ENCODE measurements around the gene PRKCA. TPM values are rescaled to one million over a fixed set of nuclear protein-coding genes. Genes with fewer than 3 reads are reported as not detected.

Gene PRKCA
- total RNA-seq, 1 donor from 2014 or later = 6.7 TPM

DNA sequence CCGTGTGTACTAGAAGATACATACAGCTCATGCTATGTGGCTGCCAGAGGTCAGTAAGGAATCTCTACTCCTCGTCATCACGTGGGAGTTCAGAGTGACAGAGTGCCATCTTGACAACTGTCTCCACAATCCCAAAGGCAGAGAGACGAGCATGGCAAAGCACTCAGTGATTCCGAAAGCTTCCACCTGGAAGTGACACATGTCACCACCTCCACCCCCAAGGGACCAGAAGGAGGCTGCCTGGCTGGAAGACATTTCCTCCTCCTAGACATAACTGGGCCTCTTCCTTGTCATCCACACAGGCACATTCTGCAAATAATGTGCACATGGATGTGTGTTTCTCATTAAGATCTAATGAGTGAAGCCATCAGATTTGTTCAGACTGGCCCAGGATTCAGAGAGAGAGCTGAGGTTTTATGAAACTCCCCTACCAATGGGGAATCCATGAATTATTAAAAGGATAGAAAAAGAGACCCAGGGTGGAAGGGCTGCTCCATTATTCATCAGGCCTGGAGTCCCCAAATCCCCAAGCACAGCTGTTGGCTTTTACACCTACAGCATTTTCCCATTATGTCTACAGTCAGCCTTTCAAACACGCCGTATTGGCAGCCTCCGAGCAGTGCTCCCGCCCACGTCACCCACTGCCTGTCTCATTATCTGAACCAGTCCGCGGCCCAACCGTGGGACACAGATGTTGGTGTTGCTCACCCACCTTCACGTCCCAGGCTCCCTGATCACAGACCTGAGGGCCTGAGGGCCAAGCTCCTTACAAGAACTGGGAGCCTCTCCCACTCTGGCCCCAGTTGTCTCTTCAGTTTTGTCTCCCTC, 529.2 kb downstream of the PRKCA start:
- H3K4me3 ChIP-seq (ENCODE audit: low read depth, low read length) = no peak overlapping the region
- DNase-seq (ENCODE audit: low read depth) = no peak
- TF ChIP-seq, protein P1, sequence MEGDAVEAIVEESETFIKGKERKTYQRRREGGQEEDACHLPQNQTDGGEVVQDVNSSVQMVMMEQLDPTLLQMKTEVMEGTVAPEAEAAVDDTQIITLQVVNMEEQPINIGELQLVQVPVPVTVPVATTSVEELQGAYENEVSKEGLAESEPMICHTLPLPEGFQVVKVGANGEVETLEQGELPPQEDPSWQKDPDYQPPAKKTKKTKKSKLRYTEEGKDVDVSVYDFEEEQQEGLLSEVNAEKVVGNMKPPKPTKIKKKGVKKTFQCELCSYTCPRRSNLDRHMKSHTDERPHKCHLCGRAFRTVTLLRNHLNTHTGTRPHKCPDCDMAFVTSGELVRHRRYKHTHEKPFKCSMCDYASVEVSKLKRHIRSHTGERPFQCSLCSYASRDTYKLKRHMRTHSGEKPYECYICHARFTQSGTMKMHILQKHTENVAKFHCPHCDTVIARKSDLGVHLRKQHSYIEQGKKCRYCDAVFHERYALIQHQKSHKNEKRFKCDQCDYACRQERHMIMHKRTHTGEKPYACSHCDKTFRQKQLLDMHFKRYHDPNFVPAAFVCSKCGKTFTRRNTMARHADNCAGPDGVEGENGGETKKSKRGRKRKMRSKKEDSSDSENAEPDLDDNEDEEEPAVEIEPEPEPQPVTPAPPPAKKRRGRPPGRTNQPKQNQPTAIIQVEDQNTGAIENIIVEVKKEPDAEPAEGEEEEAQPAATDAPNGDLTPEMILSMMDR (conservative IDR thresholded peaks at IDR 0.05; ENCODE audit: low read depth, low read length) = no peak

DNA sequence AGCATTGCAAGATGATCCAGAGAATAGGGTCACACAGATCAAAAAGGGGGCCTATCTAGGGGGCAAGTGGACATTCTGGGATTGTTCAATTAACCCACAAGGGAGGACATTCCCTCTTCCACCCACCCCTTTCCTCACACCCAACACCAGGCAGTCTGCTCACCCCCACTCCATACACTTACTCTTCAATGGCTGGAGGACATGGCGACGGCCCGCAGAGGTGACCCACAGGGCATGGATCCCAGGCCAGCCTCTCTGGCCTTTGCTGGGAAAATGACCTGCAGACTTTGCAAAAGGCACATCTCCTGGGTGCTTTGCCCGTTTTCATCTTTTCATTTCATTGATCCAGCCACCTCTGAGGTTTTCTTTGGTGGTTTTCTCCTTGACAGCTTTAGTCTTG, 530.8 kb downstream of the PRKCA start:
- H3K4me3 ChIP-seq (ENCODE audit: low read depth, low read length) = no peak overlapping the region
- TF ChIP-seq, protein P1 (conservative IDR thresholded peaks at IDR 0.05; ENCODE audit: low read depth, low read length) = no peak
- DNase-seq (ENCODE audit: low read depth) = no peak

DNA sequence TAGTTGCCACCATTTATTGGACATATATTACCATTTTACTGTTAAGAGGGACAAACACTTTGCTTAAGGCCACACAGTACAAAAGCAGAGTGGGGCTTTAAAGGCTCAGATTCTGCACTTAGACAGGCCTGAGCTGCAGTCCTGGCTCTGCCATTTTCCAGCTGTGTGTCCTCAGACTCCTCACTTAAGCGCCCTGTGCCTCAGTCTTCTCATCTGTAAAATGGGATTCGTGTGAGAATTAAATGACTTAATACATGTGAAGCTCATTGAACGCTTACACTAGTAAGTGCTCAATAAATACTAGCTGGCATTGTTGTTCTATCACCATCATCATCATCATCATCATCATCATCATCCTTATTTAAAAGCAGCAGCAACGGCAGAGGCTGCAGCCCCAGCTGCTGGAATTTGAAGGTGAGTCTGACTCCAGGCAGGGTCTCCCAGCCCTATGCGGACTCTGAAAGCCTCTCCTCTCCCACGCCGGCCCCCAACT, 532.1 kb downstream of the PRKCA start:
- DNase-seq (ENCODE audit: low read depth) = no peak
- TF ChIP-seq, protein P1 (conservative IDR thresholded peaks at IDR 0.05; ENCODE audit: low read depth, low read length) = no peak
- no peak overlapping the region for H3K4me3 ChIP-seq (ENCODE audit: low read depth, low read length)

DNA sequence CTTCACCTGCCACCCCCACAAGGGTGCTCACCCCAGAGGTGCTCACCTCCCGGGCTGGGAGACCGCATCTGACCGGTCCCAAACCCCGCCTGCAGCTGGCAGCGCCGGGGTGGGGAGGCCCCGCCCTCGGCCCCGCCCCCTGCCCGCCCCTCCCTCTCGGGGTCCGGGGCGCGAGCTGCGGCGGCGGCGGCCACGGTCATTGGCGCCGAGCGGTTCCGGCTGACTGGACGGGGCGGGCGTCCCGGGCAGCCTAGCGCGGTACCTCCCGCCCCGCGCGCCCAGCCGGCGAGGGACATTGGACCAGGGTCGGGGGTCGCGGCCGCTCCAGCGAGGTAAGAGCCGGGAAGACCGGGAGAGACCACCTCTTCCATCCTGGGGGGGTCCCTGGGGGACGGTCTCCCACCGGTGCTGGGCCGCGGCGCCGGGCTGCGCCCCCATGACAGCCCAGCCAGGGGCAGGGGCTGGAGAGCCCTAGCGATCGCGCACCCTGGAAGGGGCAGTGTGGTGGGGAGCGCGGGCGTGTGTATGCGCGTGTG, 532.6 kb downstream of the PRKCA start, which contains the start of gene CACNG5:
Gene CACNG5, plus strand, starts transcription at position 199 of the 536 bp plus-strand sequence. CDS start 42,216 bp downstream, outside the sequence.
- DNase-seq (ENCODE audit: low read depth) = no peak
- TF ChIP-seq, protein P1 (conservative IDR thresholded peaks at IDR 0.05; ENCODE audit: low read depth, low read length) = no peak
- no peak within 1 kb of the TSS for H3K4me3 ChIP-seq (ENCODE audit: low read depth, low read length)

DNA sequence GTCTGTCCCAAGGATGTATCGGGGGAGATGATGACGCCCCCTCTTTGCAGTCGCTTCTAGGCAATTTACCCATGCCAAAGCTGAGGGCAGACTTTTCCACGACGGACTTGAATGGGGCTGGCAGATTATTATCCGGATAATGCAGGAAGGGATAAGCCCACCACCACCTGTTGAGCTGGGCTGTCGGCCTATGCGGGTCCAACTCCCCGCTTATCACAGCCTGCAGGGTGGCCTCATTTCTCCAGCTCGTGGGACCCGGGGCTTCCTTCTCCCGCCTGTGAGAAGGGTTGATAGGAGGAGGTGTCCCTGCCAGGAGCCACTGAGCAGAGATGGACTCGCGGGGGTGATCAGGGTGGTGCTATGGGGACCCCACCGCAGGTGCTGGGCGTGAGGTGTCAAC, 533.1 kb downstream of the PRKCA start:
- TF ChIP-seq, protein P1 (conservative IDR thresholded peaks at IDR 0.05; ENCODE audit: low read depth, low read length) = no peak
- DNase-seq (ENCODE audit: low read depth) = no peak
- H3K4me3 ChIP-seq (ENCODE audit: low read depth, low read length) = no peak overlapping the region

DNA sequence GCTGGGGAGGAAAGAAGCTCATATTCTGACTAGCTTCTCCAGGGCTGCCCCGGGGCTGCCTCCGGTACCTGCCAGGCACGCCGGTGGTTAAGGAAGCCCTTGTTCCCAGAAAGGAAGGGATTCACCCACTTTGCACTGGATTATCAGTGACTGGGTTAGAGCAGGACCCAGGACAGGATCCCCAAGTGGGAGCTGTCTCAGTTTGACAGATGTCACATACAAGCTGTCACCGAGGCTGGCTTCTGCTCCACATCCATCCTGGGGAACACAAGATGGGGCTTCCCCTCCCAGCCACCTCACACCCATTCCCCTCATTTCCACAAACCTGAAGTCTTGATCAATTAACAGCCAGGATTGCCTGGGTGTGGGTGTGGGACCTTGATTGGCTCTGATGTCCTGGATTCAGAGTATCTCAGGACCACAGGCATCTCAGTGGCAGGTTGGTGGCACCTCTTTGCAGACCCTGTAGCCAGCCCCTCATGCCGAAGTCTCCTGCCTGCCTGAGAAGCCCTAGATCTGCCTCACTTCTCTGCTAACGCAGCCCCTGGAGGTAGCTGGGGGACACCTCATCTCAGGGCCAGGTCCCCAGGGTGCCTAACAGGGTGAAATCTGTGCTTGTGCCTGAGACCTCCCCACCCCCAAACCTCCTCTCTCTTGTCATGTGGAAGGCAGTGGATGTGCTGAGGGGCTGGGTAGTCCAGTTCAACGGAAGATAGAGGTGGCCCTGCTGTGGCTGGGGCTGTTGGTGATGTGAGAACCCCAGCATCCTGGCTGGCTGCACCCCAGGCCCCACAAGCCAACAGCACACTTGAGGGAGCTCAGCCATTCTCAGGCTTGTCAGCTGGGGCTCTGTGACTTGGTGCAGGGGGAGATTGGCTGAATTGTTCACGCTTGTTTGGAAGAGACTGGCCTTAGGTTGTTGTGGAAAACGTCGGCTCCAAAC, 533.9 kb downstream of the PRKCA start:
- no peak for DNase-seq (ENCODE audit: low read depth)
- TF ChIP-seq, protein P1 (conservative IDR thresholded peaks at IDR 0.05; ENCODE audit: low read depth, low read length) = no peak
- no peak overlapping the region for H3K4me3 ChIP-seq (ENCODE audit: low read depth, low read length)
